Mesothelial cell of epicardium (in vitro differentiated cells): Measurements from ENCODE around the gene MAD1L1. TPM values are rescaled to one million over a fixed set of nuclear protein-coding genes. Genes with fewer than 3 reads are reported as not detected.

Experiments
- DNase-seq, 2 experiments: peaks; one replicate each; pipeline ENCODE4 v3.0.0; 2021; ENCODE audit warnings: low spot score in 2 of 2; ENCODE audit not compliant: unreplicated experiment in 2 of 2
- H3K27ac Mint-ChIP-seq: 2 replicates; pipeline ENCODE4 v1.8.0; 2021; ENCODE audit warnings: mixed read lengths
- H3K27me3 Mint-ChIP-seq: 2 replicates; pipeline ENCODE4 v1.8.0; 2021; ENCODE audit warnings: low read depth, mixed read lengths
- H3K36me3 Mint-ChIP-seq: 2 replicates; pipeline ENCODE4 v1.8.0; 2021; ENCODE audit warnings: mixed read lengths
- H3K4me1 Mint-ChIP-seq: 2 replicates; pipeline ENCODE4 v1.8.0; 2021; ENCODE audit warnings: mixed read lengths
- H3K4me3 Mint-ChIP-seq: 2 replicates; pipeline ENCODE4 v1.8.0; 2021; ENCODE audit warnings: mild to moderate bottlenecking, moderate library complexity, mixed read lengths
- H3K9me3 Mint-ChIP-seq: 2 replicates; pipeline ENCODE4 v1.8.0; 2021; ENCODE audit warnings: mixed read lengths
- total RNA-seq: library from RNA; stranded (reverse); gene quantifications from 3 replicates; pipeline ENCODE4 v1.2.1, GENCODE V29; 2021
- TF ChIP-seq, protein P1 (sequence below): fragments of 200-600 bp; sonication (generic); IDR thresholded peaks from one replicate; pipeline ENCODE4 v1.5.0; 2021; ENCODE audit warnings: antibody characterized with exemption; ENCODE audit not compliant: unreplicated experiment

Gene MAD1L1
- total RNA-seq, 1 donor from 2014 or later = 45.0 TPM

DNA sequence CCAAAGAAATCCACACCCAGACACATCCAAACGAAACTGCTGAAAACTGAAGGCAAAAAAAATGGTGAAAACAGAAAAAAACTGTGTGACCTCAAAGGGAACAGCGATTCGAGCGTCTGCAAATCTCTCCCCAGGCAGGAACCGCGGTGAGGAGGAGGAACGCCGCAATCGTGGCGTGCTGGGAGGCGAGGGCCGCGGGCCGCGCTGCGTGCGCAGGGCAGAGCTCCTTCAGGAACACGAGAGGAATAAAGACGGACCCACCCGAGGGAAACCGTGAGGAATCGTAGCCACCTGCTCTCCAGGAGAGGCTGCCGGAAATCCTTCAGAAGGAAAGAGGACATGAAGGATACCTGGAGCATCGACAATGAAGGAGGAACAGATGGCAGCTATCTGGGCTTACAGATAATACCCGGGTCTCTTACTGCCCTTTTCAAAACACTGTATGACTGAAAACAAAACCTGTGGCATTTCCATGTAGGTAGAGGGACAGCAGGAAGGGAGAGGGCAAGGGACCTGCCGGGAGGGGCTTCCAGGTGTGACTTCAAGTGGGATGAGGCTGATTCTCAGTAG is 266.0 kb downstream of the MAD1L1 start:
- Mint-ChIP-seq H3K4me3 (no peak overlapping the region), H3K27ac (no peak overlapping the region), H3K27me3 (no peaks in the 10 kb centered on the region), H3K4me1 (no peaks in the 10 kb centered on the region), H3K36me3 (peaks cover 20% of the 10 kb centered on the region), H3K9me3 (peaks cover 7% of the 10 kb centered on the region)
- TF ChIP-seq, protein P1, sequence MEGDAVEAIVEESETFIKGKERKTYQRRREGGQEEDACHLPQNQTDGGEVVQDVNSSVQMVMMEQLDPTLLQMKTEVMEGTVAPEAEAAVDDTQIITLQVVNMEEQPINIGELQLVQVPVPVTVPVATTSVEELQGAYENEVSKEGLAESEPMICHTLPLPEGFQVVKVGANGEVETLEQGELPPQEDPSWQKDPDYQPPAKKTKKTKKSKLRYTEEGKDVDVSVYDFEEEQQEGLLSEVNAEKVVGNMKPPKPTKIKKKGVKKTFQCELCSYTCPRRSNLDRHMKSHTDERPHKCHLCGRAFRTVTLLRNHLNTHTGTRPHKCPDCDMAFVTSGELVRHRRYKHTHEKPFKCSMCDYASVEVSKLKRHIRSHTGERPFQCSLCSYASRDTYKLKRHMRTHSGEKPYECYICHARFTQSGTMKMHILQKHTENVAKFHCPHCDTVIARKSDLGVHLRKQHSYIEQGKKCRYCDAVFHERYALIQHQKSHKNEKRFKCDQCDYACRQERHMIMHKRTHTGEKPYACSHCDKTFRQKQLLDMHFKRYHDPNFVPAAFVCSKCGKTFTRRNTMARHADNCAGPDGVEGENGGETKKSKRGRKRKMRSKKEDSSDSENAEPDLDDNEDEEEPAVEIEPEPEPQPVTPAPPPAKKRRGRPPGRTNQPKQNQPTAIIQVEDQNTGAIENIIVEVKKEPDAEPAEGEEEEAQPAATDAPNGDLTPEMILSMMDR = no peak
- no peak for DNase-seq

GRCh38 chr7:1965579-1966294 is 267.0 kb downstream of the MAD1L1 start:
- Mint-ChIP-seq H3K4me3 (no peak overlapping the region), H3K4me1 (no peaks in the 10 kb centered on the region), H3K36me3 (peaks cover 30% of the 10 kb centered on the region), H3K9me3 (peaks cover 17% of the 10 kb centered on the region), H3K27me3 (no peaks in the 10 kb centered on the region), H3K27ac (no peak overlapping the region)
- no peak for DNase-seq
- TF ChIP-seq, protein P1 = no peak

- peaks cover 33% of the 10 kb centered on the region for H3K36me3 Mint-ChIP-seq
- no peaks in the 10 kb centered on the region for H3K4me1 Mint-ChIP-seq
- H3K9me3 Mint-ChIP-seq = peaks cover 18% of the 10 kb centered on the region
- no peak overlapping the region for H3K4me3 Mint-ChIP-seq
- DNase-seq = no peak
- no peaks in the 10 kb centered on the region for H3K27me3 Mint-ChIP-seq
- H3K27ac Mint-ChIP-seq = no peak overlapping the region
- TF ChIP-seq, protein P1 = no peak
Observed at GRCh38 chr7:1964913-1965578, 267.7 kb downstream of the MAD1L1 start.

DNA sequence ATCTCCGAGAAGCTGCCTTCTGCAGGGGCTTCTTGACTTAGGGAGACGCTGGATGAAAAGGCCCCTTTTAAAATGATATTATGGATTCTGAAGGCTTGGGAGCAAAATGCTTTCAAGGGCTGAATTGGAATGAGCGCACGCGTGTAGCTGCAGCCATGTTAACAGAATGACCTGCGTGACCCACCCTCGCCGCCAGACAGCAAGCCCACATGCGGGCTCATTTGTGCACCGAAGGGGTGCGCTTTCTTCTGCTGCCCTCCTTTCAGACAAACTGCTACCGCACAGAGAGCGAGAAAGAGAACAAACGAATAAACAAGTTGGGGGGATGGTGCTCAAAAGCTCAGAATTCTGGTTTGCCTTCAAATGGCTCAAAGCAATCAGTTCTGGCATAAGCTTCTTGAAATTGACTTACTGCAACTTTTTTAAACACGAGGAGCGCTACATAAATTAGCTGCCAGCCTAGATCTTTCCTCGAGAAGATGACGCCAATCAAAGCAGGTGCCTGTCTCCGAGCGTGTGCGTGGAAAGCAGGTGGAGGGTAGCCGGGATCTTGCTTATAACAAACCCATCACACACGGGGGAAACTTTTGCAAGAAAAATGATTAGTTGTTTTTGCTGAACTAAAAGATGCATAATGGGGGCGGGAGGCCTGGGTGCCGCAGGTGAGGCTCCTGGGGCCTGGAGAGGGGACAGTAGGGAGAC is 268.4 kb downstream of the MAD1L1 start:
- H3K4me1 Mint-ChIP-seq = no peaks in the 10 kb centered on the region
- H3K36me3 Mint-ChIP-seq = peaks cover 33% of the 10 kb centered on the region
- no peak overlapping the region for H3K27ac Mint-ChIP-seq
- TF ChIP-seq, protein P1 = no peak
- no peak overlapping the region for H3K4me3 Mint-ChIP-seq
- H3K9me3 Mint-ChIP-seq = peaks cover 18% of the 10 kb centered on the region
- no peaks in the 10 kb centered on the region for H3K27me3 Mint-ChIP-seq
- no peak for DNase-seq

- Mint-ChIP-seq H3K27ac (no peak overlapping the region), H3K36me3 (peaks cover 33% of the 10 kb centered on the region), H3K27me3 (no peaks in the 10 kb centered on the region), H3K4me3 (no peak overlapping the region), H3K9me3 (peaks cover 20% of the 10 kb centered on the region), H3K4me1 (no peaks in the 10 kb centered on the region)
- TF ChIP-seq, protein P1 = no peak
- DNase-seq = no peak
Observed at GRCh38 chr7:1963575-1963974, 269.2 kb downstream of the MAD1L1 start.
